HG03139 (cell line): ENCODE data around the gene OST4.

Source experiments
- ATAC-seq: cut with Tn5 transposase; IDR thresholded peaks from one replicate; pipeline ENCODE4 v1.9.1; 2021; ENCODE audit not compliant: unreplicated experiment

The OST4 gene

GRCh38 chr2:27093430-27094352 lies 22.2 kb upstream of the OST4 start:
- no peak for ATAC-seq

- ATAC-seq, result no peak
These were observed 21.4 kb upstream of the OST4 start for GRCh38 chr2:27092696-27093429.

- no peak for ATAC-seq
These were observed 20.6 kb upstream of the OST4 start for GRCh38 chr2:27091746-27092695.

- no peak for ATAC-seq
These were observed 17.9 kb upstream of the OST4 start for GRCh38 chr2:27089111-27089954.

- no peak for ATAC-seq
These were observed 17.2 kb upstream of the OST4 start for GRCh38 chr2:27088634-27089033.

GRCh38 chr2:27087823-27088410 lies 16.5 kb upstream of the OST4 start:
- ATAC-seq, result no peak

- no peak for ATAC-seq
These were observed 15.5 kb upstream of the OST4 start, which contains the start of gene KHK for GRCh38 chr2:27086724-27087593. KHK (plus strand) TSS chr2:27086772; CDS start chr2:27087260, 488 bp downstream.

GRCh38 chr2:27086090-27086723 lies 14.8 kb upstream of the OST4 start:
- ATAC-seq, result peak; percentile 80

- ATAC-seq, result peak; percentile 3
These were observed 14.2 kb upstream of the OST4 start for GRCh38 chr2:27085673-27086089.

- ATAC-seq, result no peak
These were observed 13.7 kb upstream of the OST4 start for GRCh38 chr2:27085062-27085672.

GRCh38 chr2:27084297-27085061 lies 13.0 kb upstream of the OST4 start:
- ATAC-seq, result no peak

GRCh38 chr2:27083410-27084296 lies 12.2 kb upstream of the OST4 start:
- no peak for ATAC-seq

GRCh38 chr2:27082773-27083409 lies 11.4 kb upstream of the OST4 start:
- ATAC-seq, result no peak

GRCh38 chr2:27081984-27082772 lies 10.7 kb upstream of the OST4 start:
- no peak for ATAC-seq

- ATAC-seq, result no peak
These were observed 9.1 kb upstream of the OST4 start for GRCh38 chr2:27080603-27080936.
